ENCODE measurements around the gene FZD4. TPM values are rescaled to one million over a fixed set of nuclear protein-coding genes. Genes with fewer than 3 reads are reported as not detected.

FZD4 gene
- total RNA-seq, 1 donor = 12.7 TPM

GRCh38 chr11:86932924-86933875, 22.0 kb downstream of the FZD4 start:
- no peaks in the 10 kb centered on the region for H3K27me3 ChIP-seq (ENCODE audit: insufficient read depth, low read length)
- H3K4me2 ChIP-seq (ENCODE audit: insufficient read depth, low read length) = no peak overlapping the region
- H3K27ac ChIP-seq (ENCODE audit: low read depth, low read length) = no peak overlapping the region
- no peaks in the 10 kb centered on the region for H3K9me3 ChIP-seq (ENCODE audit: low read depth, low read length)
- no peak for TF ChIP-seq CTCF (IDR thresholded peaks at IDR 0.05; ENCODE audit: extremely low read depth, low read depth, low read length)
- no peaks in the 10 kb centered on the region for H3K79me2 ChIP-seq (ENCODE audit: insufficient read depth, low read length)
- no peaks in the 10 kb centered on the region for H4K20me1 ChIP-seq (ENCODE audit: insufficient read depth, low read length)
- H3K36me3 ChIP-seq (ENCODE audit: insufficient read depth, low read length) = no peaks in the 10 kb centered on the region
- H2AFZ ChIP-seq (ENCODE audit: low read length) = no peak overlapping the region
- no peak overlapping the region for H3K4me3 ChIP-seq (ENCODE audit: insufficient read depth, low read length)
- peaks cover 26% of the 10 kb centered on the region for H3K4me1 ChIP-seq (ENCODE audit: insufficient read depth, low read length)
- peak; percentile 37 for DNase-seq (ENCODE audit: insufficient read length, low spot score, missing footprints)

GRCh38 chr11:86932259-86932585, 23.0 kb downstream of the FZD4 start:
- Histone ChIP-seq H4K20me1 (ENCODE audit: insufficient read depth, low read length) (no peaks in the 10 kb centered on the region), H3K9me3 (ENCODE audit: low read depth, low read length) (no peaks in the 10 kb centered on the region), H3K4me1 (ENCODE audit: insufficient read depth, low read length) (peaks cover 26% of the 10 kb centered on the region), H3K36me3 (ENCODE audit: insufficient read depth, low read length) (no peaks in the 10 kb centered on the region), H3K79me2 (ENCODE audit: insufficient read depth, low read length) (no peaks in the 10 kb centered on the region), H3K4me2 (ENCODE audit: insufficient read depth, low read length) (peak overlapping the region; percentile 36), H3K27me3 (ENCODE audit: insufficient read depth, low read length) (no peaks in the 10 kb centered on the region), H2AFZ (ENCODE audit: low read length) (no peak overlapping the region), H3K27ac (ENCODE audit: low read depth, low read length) (peak overlapping the region; percentile 49), H3K4me3 (ENCODE audit: insufficient read depth, low read length) (no peak overlapping the region)
- TF ChIP-seq CTCF (IDR thresholded peaks at IDR 0.05; ENCODE audit: extremely low read depth, low read depth, low read length) = no peak
- no peak for DNase-seq (ENCODE audit: insufficient read length, low spot score, missing footprints)

GRCh38 chr11:86931548-86932258, 23.5 kb downstream of the FZD4 start:
- Histone ChIP-seq H3K9me3 (ENCODE audit: low read depth, low read length) (no peaks in the 10 kb centered on the region), H2AFZ (ENCODE audit: low read length) (no peak overlapping the region), H3K27me3 (ENCODE audit: insufficient read depth, low read length) (no peaks in the 10 kb centered on the region), H4K20me1 (ENCODE audit: insufficient read depth, low read length) (no peaks in the 10 kb centered on the region), H3K79me2 (ENCODE audit: insufficient read depth, low read length) (no peaks in the 10 kb centered on the region), H3K4me2 (ENCODE audit: insufficient read depth, low read length) (peak overlapping the region; percentile 36), H3K27ac (ENCODE audit: low read depth, low read length) (peak overlapping the region; percentile 49), H3K4me1 (ENCODE audit: insufficient read depth, low read length) (peaks cover 26% of the 10 kb centered on the region), H3K4me3 (ENCODE audit: insufficient read depth, low read length) (no peak overlapping the region), H3K36me3 (ENCODE audit: insufficient read depth, low read length) (no peaks in the 10 kb centered on the region)
- no peak for TF ChIP-seq CTCF (IDR thresholded peaks at IDR 0.05; ENCODE audit: extremely low read depth, low read depth, low read length)
- peak; percentile 87 for DNase-seq (ENCODE audit: insufficient read length, low spot score, missing footprints)

GRCh38 chr11:86930957-86931547, 24.1 kb downstream of the FZD4 start:
- Histone ChIP-seq H3K27me3 (ENCODE audit: insufficient read depth, low read length) (no peaks in the 10 kb centered on the region), H4K20me1 (ENCODE audit: insufficient read depth, low read length) (no peaks in the 10 kb centered on the region), H3K4me3 (ENCODE audit: insufficient read depth, low read length) (no peak overlapping the region), H2AFZ (ENCODE audit: low read length) (no peak overlapping the region), H3K4me1 (ENCODE audit: insufficient read depth, low read length) (peaks cover 26% of the 10 kb centered on the region), H3K36me3 (ENCODE audit: insufficient read depth, low read length) (no peaks in the 10 kb centered on the region), H3K79me2 (ENCODE audit: insufficient read depth, low read length) (no peaks in the 10 kb centered on the region), H3K27ac (ENCODE audit: low read depth, low read length) (no peak overlapping the region), H3K9me3 (ENCODE audit: low read depth, low read length) (no peaks in the 10 kb centered on the region), H3K4me2 (ENCODE audit: insufficient read depth, low read length) (no peak overlapping the region)
- DNase-seq (ENCODE audit: insufficient read length, low spot score, missing footprints) = no peak
- TF ChIP-seq CTCF (IDR thresholded peaks at IDR 0.05; ENCODE audit: extremely low read depth, low read depth, low read length) = no peak

All from osteoblast (primary cell).